ENCODE data around the gene ALOX15. TPM values are rescaled to one million over a fixed set of nuclear protein-coding genes. Genes with fewer than 3 reads are reported as not detected.
"Not testable (repeated sequence)": the region's sequence is repeated elsewhere in the genome, so short reads cannot be mapped to it uniquely, and the experiment has no call there.

The ALOX15 gene
- total RNA-seq, 1 experiment from 2014 or later = 0.50 TPM

GRCh38 chr17:4645642-4646041 is 4.2 kb upstream of the ALOX15 start:
- Histone ChIP-seq H3K36me3 (ENCODE audit: control insufficient read depth, insufficient read depth, low read length) (no peaks in the 10 kb centered on the region), H3K27me3 (replicated peaks; ENCODE audit: control insufficient read depth, insufficient read depth, low read length) (peaks cover 1% of the 10 kb centered on the region; the same call in 1 of the 2 replicates), H3K4me3 (ENCODE audit: low read depth, low read length) (no peak overlapping the region), H3K9me3 (no peaks in the 10 kb centered on the region), H3K4me1 (0 out of 2 replicates have a peak, but pooled peaks cover 4% of the 10 kb centered on the region)
- TF ChIP-seq CTCF (IDR thresholded peaks at IDR 0.05; ENCODE audit: insufficient read depth in 1 of 2, low read depth in 1 of 2, low read length in 1 of 2, severe bottlenecking in 1 of 2, unreplicated experiment in 1 of 2) = no peak
- ChIA-PET CTCF (no interaction called here), POLR2A (no interaction called here)
- Mint-ChIP-seq H3K4me1 (ENCODE audit: low read depth, unreplicated experiment) (peaks cover 6% of the 10 kb centered on the region), H3K4me3 (ENCODE audit: unreplicated experiment) (no peak overlapping the region), H3K9me3 (ENCODE audit: unreplicated experiment) (no peaks in the 10 kb centered on the region), H3K27ac (ENCODE audit: unreplicated experiment) (no peak overlapping the region), H3K27me3 (ENCODE audit: insufficient read depth, unreplicated experiment) (peaks cover 9% of the 10 kb centered on the region), H3K36me3 (ENCODE audit: insufficient read depth, unreplicated experiment) (no peaks in the 10 kb centered on the region)
- DNase-seq = no peak
- BruUV-seq (replicated peaks) = no TSS peak
- intact Hi-C loops (cut with micrococcal nuclease; ENCODE audit: unreplicated experiment) = no loop called here

GRCh38 chr17:4643676-4644075 is 2.2 kb upstream of the ALOX15 start:
- Mint-ChIP-seq H3K4me1 (ENCODE audit: low read depth, unreplicated experiment) (peaks cover 15% of the 10 kb centered on the region), H3K9me3 (ENCODE audit: unreplicated experiment) (no peaks in the 10 kb centered on the region), H3K27me3 (ENCODE audit: insufficient read depth, unreplicated experiment) (peaks cover 9% of the 10 kb centered on the region), H3K4me3 (ENCODE audit: unreplicated experiment) (no peak overlapping the region), H3K36me3 (ENCODE audit: insufficient read depth, unreplicated experiment) (no peaks in the 10 kb centered on the region), H3K27ac (ENCODE audit: unreplicated experiment) (no peak overlapping the region)
- Histone ChIP-seq H3K9me3 (no peaks in the 10 kb centered on the region), H3K27me3 (replicated peaks; ENCODE audit: control insufficient read depth, insufficient read depth, low read length) (peaks cover 1% of the 10 kb centered on the region; the same call in 1 of the 2 replicates), H3K4me1 (0 out of 2 replicates have a peak, but pooled peaks cover 4% of the 10 kb centered on the region), H3K4me3 (ENCODE audit: low read depth, low read length) (no peak overlapping the region), H3K36me3 (ENCODE audit: control insufficient read depth, insufficient read depth, low read length) (no peaks in the 10 kb centered on the region)
- POLR2A ChIA-PET = no interaction called here
- intact Hi-C loops (cut with micrococcal nuclease; ENCODE audit: unreplicated experiment) = no loop called here
- no peak for TF ChIP-seq CTCF (IDR thresholded peaks at IDR 0.05; ENCODE audit: insufficient read depth in 1 of 2, low read depth in 1 of 2, low read length in 1 of 2, severe bottlenecking in 1 of 2, unreplicated experiment in 1 of 2)
- BruUV-seq (replicated peaks) = no TSS peak
- DNase-seq = no peak
- CTCF ChIA-PET = interaction anchor here (0.8 kb wide), 1 partner anchor 18 kb away, joined by 3 read pairs; no protein-coding TSS in a partner anchor

GRCh38 chr17:4642286-4642685 is 808 bp upstream of the ALOX15 start:
- H3K27ac Mint-ChIP-seq (ENCODE audit: unreplicated experiment) = no peak overlapping the region
- Histone ChIP-seq H3K4me3 (ENCODE audit: low read depth, low read length) (no peak overlapping the region), H3K9me3 (no peaks in the 10 kb centered on the region), H3K36me3 (ENCODE audit: control insufficient read depth, insufficient read depth, low read length) (no peaks in the 10 kb centered on the region), H3K27me3 (replicated peaks; ENCODE audit: control insufficient read depth, insufficient read depth, low read length) (peaks cover 1% of the 10 kb centered on the region; the same call in 1 of the 2 replicates), H3K4me1 (0 out of 2 replicates have a peak, but pooled peaks cover 4% of the 10 kb centered on the region)
- peaks cover 11% of the 10 kb centered on the region for H3K4me1 Mint-ChIP-seq (ENCODE audit: low read depth, unreplicated experiment)
- no peak overlapping the region for H3K4me3 Mint-ChIP-seq (ENCODE audit: unreplicated experiment)
- no TSS peak for BruUV-seq (replicated peaks)
- peaks cover 9% of the 10 kb centered on the region for H3K27me3 Mint-ChIP-seq (ENCODE audit: insufficient read depth, unreplicated experiment)
- no peak for DNase-seq
- no peaks in the 10 kb centered on the region for H3K36me3 Mint-ChIP-seq (ENCODE audit: insufficient read depth, unreplicated experiment)
- intact Hi-C loops (cut with micrococcal nuclease; ENCODE audit: unreplicated experiment) = no loop called here
- ChIA-PET CTCF (no interaction called here), POLR2A (no interaction called here)
- H3K9me3 Mint-ChIP-seq (ENCODE audit: unreplicated experiment) = no peaks in the 10 kb centered on the region
- no peak for TF ChIP-seq CTCF (IDR thresholded peaks at IDR 0.05; ENCODE audit: insufficient read depth in 1 of 2, low read depth in 1 of 2, low read length in 1 of 2, severe bottlenecking in 1 of 2, unreplicated experiment in 1 of 2)

GRCh38 chr17:4640569-4641188 is 799 bp downstream of the ALOX15 start:
- H3K4me1 ChIP-seq; BruUV-seq (replicated peaks); H3K9me3 Mint-ChIP-seq (ENCODE audit: unreplicated experiment); intact Hi-C loops (cut with micrococcal nuclease; ENCODE audit: unreplicated experiment); DNase-seq; H3K36me3 ChIP-seq (ENCODE audit: control insufficient read depth, insufficient read depth, low read length); POLR2A ChIA-PET; H3K36me3 Mint-ChIP-seq (ENCODE audit: insufficient read depth, unreplicated experiment); CTCF ChIA-PET; H3K9me3 ChIP-seq; H3K27ac Mint-ChIP-seq (ENCODE audit: unreplicated experiment); H3K4me3 ChIP-seq (ENCODE audit: low read depth, low read length); H3K27me3 ChIP-seq (replicated peaks; ENCODE audit: control insufficient read depth, insufficient read depth, low read length): not testable (repeated sequence)
- peaks cover 15% of the 10 kb centered on the region for H3K27me3 Mint-ChIP-seq (ENCODE audit: insufficient read depth, unreplicated experiment)
- peaks cover 11% of the 10 kb centered on the region for H3K4me1 Mint-ChIP-seq (ENCODE audit: low read depth, unreplicated experiment)
- peak overlapping the region; percentile 58 for H3K4me3 Mint-ChIP-seq (ENCODE audit: unreplicated experiment)
